A673 (cell line): ENCODE measurements around the gene RIMKLA. TPM values are rescaled to one million over a fixed set of nuclear protein-coding genes. Genes with fewer than 3 reads are reported as not detected.

Source experiments
- BruUV-seq: library from RNA; stranded (reverse); fragments of 400-500 nt; replicated peaks from 2 replicates; lab custom pipeline; 2021; lab: Mats Ljungman, UMichigan
- CTCF ChIA-PET: fragments of 300-600 bp; sonication (Branson Sonifier 250); formaldehyde crosslinking; loops from one replicate; lab custom pipeline; 2022; ENCODE audit warnings: antibody characterized with exemption; lab: Charles Lee
- POLR2A ChIA-PET: fragments of 300-600 bp; sonication (Branson Sonifier 250); formaldehyde crosslinking; loops from one replicate; lab custom pipeline; 2022; ENCODE audit warnings: antibody characterized with exemption; ENCODE audit not compliant: low non-redundant PET; lab: Charles Lee
- DNase-seq: peaks from one replicate; pipeline ENCODE4 v3.0.0-alpha.2; 2015; ENCODE audit warnings: low spot score
- H3K27ac ChIP-seq: fragments of 200-600 bp; sonication (generic); 2 replicates; pipeline ENCODE4 v1.5.1; 2016; ENCODE audit warnings: mixed run types, low read depth, mild to moderate bottlenecking, mixed read lengths, antibody characterized with exemption, low read length; ENCODE audit not compliant: poor library complexity, severe bottlenecking
- H3K27me3 ChIP-seq: fragments of 200-600 bp; sonication (generic); replicated peaks from 2 replicates; pipeline ENCODE4 v1.6.1; 2017; ENCODE audit warnings: mixed run types, low read depth, mild to moderate bottlenecking, mixed read lengths, antibody characterized with exemption, low read length; ENCODE audit not compliant: insufficient read depth, poor library complexity
- H3K36me3 ChIP-seq: fragments of 200-600 bp; sonication (generic); 2 replicates; pipeline ENCODE4 v1.6.1; 2016; ENCODE audit warnings: mixed run types, mild to moderate bottlenecking, mixed read lengths, antibody characterized with exemption, low read length; ENCODE audit not compliant: insufficient read depth, poor library complexity, severe bottlenecking
- H3K4me1 ChIP-seq: fragments of 200-600 bp; sonication (generic); 2 replicates; pipeline ENCODE4 v1.6.1; 2017; ENCODE audit warnings: mixed run types, mild to moderate bottlenecking, mixed read lengths, antibody characterized with exemption, low read length; ENCODE audit not compliant: insufficient read depth, poor library complexity, severe bottlenecking
- H3K4me3 ChIP-seq: fragments of 200-600 bp; sonication (generic); 2 replicates; pipeline ENCODE4 v1.5.1; 2016; ENCODE audit warnings: low read depth, mixed run types, mild to moderate bottlenecking, mixed read lengths, low read length; ENCODE audit not compliant: poor library complexity, severe bottlenecking
- H3K9me3 ChIP-seq: fragments of 200-600 bp; sonication (generic); 2 replicates; pipeline ENCODE4 v1.6.1; 2016; ENCODE audit warnings: mixed run types, low read depth, mild to moderate bottlenecking, mixed read lengths, antibody characterized with exemption, low read length; ENCODE audit not compliant: poor library complexity, severe bottlenecking
- EZH2 ChIP-seq: fragments of 200-600 bp; sonication (generic); IDR thresholded peaks from 2 replicates; pipeline ENCODE4 v1.6.1; 2017; ENCODE audit warnings: borderline replicate concordance, low read depth, mild to moderate bottlenecking, mixed read lengths, antibody characterized with exemption, low read length; ENCODE audit not compliant: poor library complexity, severe bottlenecking
- intact Hi-C: fragments of 100-400 bp; cut with micrococcal nuclease; formaldehyde crosslinking; loops from one replicate; pipeline ENCODE4 v1.10.0; 2022; ENCODE audit not compliant: unreplicated experiment
- total RNA-seq: library from RNA; stranded (reverse); gene quantifications from 2 replicates; pipeline ENCODE4 v1.2.3, GENCODE V29; 2021
- TF ChIP-seq, protein P1 (sequence below): fragments of 300-800, 200-600 bp; sonication (generic); conservative IDR thresholded peaks from 2 replicates; pipeline ENCODE4 v1.5.1; 2017; ENCODE audit warnings: low read depth, mild to moderate bottlenecking, antibody characterized with exemption, low read length, moderate library complexity, mixed read lengths

RIMKLA gene
- total RNA-seq, 1 experiment from 2014 or later, result 0.24 TPM

DNA sequence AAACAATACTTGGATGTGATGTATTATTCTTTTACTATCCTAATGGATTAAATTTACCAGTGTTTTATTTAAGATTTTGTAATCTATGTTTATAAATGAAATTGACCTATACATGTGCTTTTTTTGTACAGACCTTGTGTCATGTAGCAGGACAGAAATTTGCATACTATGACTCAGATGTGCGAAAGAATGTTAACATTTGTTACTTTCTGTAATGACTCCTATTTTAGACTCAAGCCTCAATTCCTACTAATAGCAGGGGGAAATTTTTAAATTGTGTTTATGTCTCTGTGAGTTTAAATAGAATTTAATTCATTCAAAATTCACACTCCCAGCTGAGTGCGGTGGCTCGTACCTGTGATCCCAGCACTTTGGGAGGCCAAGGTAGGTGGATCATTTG is 21.8 kb upstream of the RIMKLA start:
- Histone ChIP-seq H3K36me3 (no peaks in the 10 kb centered on the region), H3K27ac (no peak overlapping the region), H3K27me3 (no peaks in the 10 kb centered on the region), H3K9me3 (no peaks in the 10 kb centered on the region), H3K4me3 (no peak overlapping the region), H3K4me1 (no peaks in the 10 kb centered on the region)
- no TSS peak for BruUV-seq
- no peak for DNase-seq
- CTCF ChIA-PET, result no interaction called here
- no peak for TF ChIP-seq EZH2
- TF ChIP-seq, protein P1, sequence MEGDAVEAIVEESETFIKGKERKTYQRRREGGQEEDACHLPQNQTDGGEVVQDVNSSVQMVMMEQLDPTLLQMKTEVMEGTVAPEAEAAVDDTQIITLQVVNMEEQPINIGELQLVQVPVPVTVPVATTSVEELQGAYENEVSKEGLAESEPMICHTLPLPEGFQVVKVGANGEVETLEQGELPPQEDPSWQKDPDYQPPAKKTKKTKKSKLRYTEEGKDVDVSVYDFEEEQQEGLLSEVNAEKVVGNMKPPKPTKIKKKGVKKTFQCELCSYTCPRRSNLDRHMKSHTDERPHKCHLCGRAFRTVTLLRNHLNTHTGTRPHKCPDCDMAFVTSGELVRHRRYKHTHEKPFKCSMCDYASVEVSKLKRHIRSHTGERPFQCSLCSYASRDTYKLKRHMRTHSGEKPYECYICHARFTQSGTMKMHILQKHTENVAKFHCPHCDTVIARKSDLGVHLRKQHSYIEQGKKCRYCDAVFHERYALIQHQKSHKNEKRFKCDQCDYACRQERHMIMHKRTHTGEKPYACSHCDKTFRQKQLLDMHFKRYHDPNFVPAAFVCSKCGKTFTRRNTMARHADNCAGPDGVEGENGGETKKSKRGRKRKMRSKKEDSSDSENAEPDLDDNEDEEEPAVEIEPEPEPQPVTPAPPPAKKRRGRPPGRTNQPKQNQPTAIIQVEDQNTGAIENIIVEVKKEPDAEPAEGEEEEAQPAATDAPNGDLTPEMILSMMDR, result no peak
- intact Hi-C loops, result no loop called here
- POLR2A ChIA-PET, result no interaction called here

- no peak for TF ChIP-seq EZH2
- TF ChIP-seq, protein P1, result no peak
- H3K27me3 ChIP-seq, result no peaks in the 10 kb centered on the region
These were observed 21.1 kb upstream of the RIMKLA start for GRCh38 chr1:42359466-42359865.

DNA sequence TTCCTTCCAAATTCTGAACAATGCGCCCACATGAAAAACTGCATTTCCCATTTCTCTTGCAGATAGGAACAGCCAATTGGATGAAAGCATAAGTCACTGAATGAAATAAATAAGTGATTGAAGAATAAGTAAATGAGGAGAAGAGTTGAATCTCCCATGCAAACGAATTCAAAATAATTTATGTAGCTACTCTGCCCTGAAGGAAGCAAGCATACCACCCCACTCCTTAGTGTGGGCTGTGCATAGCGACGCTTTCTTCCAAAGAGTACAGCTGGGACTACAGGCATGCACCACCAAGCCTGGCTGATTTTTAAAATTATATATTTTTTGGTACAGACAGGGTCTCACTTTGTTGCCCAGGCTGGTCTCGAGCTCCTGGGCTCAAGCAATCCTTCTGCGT is 16.5 kb upstream of the RIMKLA start:
- H3K36me3 ChIP-seq, result no peaks in the 10 kb centered on the region
- BruUV-seq, result no TSS peak
- intact Hi-C loops, result no loop called here

More at GRCh38 chr1:42359466-42359865, 21.1 kb upstream of the RIMKLA start:
- intact Hi-C loops, result no loop called here
- H3K36me3 ChIP-seq, result no peaks in the 10 kb centered on the region
- no peak overlapping the region for H3K27ac ChIP-seq
- no peak overlapping the region for H3K4me3 ChIP-seq
- H3K4me1 ChIP-seq, result no peaks in the 10 kb centered on the region
- CTCF ChIA-PET, result interaction anchor here (0.6 kb wide), 1 partner anchor 31 kb away, joined by 4 read pairs; no protein-coding TSS in a partner anchor
- POLR2A ChIA-PET, result no interaction called here
- no TSS peak for BruUV-seq
- DNase-seq, result no peak
- H3K9me3 ChIP-seq, result no peaks in the 10 kb centered on the region

More for the DNA sequence above, 16.5 kb upstream of the RIMKLA start:
- no peak for TF ChIP-seq EZH2
- TF ChIP-seq, protein P1, result no peak
- Histone ChIP-seq H3K27ac (no peak overlapping the region), H3K4me1 (no peaks in the 10 kb centered on the region), H3K9me3 (no peaks in the 10 kb centered on the region), H3K4me3 (no peak overlapping the region), H3K27me3 (peaks cover 5% of the 10 kb centered on the region)
- ChIA-PET POLR2A (no interaction called here), CTCF (no interaction called here)
- DNase-seq, result no peak
